ENCODE results near the gene SHC4.

SHC4 gene

GRCh38 chr15:48937886-48938285 is 25.8 kb downstream of the SHC4 start:
- H3K27ac ChIP-seq = no peak overlapping the region
- TF ChIP-seq ZFX (IDR thresholded peaks at IDR 0.05) (no peak), CTCF (conservative IDR thresholded peaks at IDR 0.05) (no peak)

- H3K27ac ChIP-seq = no peak overlapping the region
- TF ChIP-seq ZFX (IDR thresholded peaks at IDR 0.05) (no peak), CTCF (conservative IDR thresholded peaks at IDR 0.05) (no peak)
Observed at GRCh38 chr15:48936666-48937065, 27.1 kb downstream of the SHC4 start.

GRCh38 chr15:48935236-48935635 is 28.5 kb downstream of the SHC4 start:
- TF ChIP-seq ZFX (IDR thresholded peaks at IDR 0.05) (no peak), CTCF (conservative IDR thresholded peaks at IDR 0.05) (no peak)
- no peak overlapping the region for H3K27ac ChIP-seq

GRCh38 chr15:48930735-48931134 is 33.0 kb downstream of the SHC4 start:
- H3K27ac ChIP-seq = no peak overlapping the region
- TF ChIP-seq ZFX (IDR thresholded peaks at IDR 0.05) (no peak), CTCF (conservative IDR thresholded peaks at IDR 0.05) (no peak)

GRCh38 chr15:48929661-48930060 is 34.1 kb downstream of the SHC4 start:
- H3K27ac ChIP-seq = no peak overlapping the region
- TF ChIP-seq CTCF (conservative IDR thresholded peaks at IDR 0.05) (no peak), ZFX (IDR thresholded peaks at IDR 0.05) (no peak)

GRCh38 chr15:48928877-48929538 is 34.7 kb downstream of the SHC4 start:
- no peak overlapping the region for H3K27ac ChIP-seq
- TF ChIP-seq ZFX (IDR thresholded peaks at IDR 0.05) = no peak
- no peak for TF ChIP-seq CTCF (conservative IDR thresholded peaks at IDR 0.05)

- TF ChIP-seq ZFX (IDR thresholded peaks at IDR 0.05) = no peak
- no peak for TF ChIP-seq CTCF (conservative IDR thresholded peaks at IDR 0.05)
- H3K27ac ChIP-seq = no peak overlapping the region
Observed at GRCh38 chr15:48925714-48926223, 38.0 kb downstream of the SHC4 start.

All from C4-2B (cell line).